HEK293 (cell line): ENCODE measurements around the gene DUSP23.
A peak's percentile ranks its signal among the peaks of the same experiment; 100 is the strongest.

ENCODE experiments used
- CTCF ChIA-PET: fragments of 350-600 bp; formaldehyde crosslinking; extraction: SDS; loops from one replicate; lab custom pipeline; 2021; ENCODE audit warnings: antibody characterized with exemption; lab: Yijun Ruan, JAX
- POLR2A ChIA-PET: fragments of 300-600 bp; formaldehyde crosslinking; extraction: SDS; loops from one replicate; lab custom pipeline; 2020; ENCODE audit warnings: antibody characterized with exemption, inconsistent platforms; lab: Yijun Ruan, JAX
- H3K27ac ChIP-seq: fragments of 200-500 bp; sonication (Bioruptor generic); 2 replicates; pipeline ENCODE4 v1.5.1; 2014; ENCODE audit warnings: low read depth, low read length, control low read depth, inconsistent platforms; ENCODE audit errors: extremely low read depth
- H3K36me3 ChIP-seq, 2 experiments: fragments of 200-500 bp in 1 of 2; sonication (Bioruptor generic) in 1 of 2; 1 replicate in 1 of 2; 2 replicates in 1 of 2; pipeline ENCODE4 v1.5.1; 2014 to 2017; ENCODE audit warnings: inconsistent platforms in 2 of 2, low read length in 2 of 2; ENCODE audit not compliant: control insufficient read depth in 2 of 2, insufficient read depth in 1 of 2
- H3K4me1 ChIP-seq: fragments of 200-500 bp; sonication (Bioruptor generic); 2 replicates; pipeline ENCODE4 v1.5.1; 2014; ENCODE audit warnings: mild to moderate bottlenecking, low read length, inconsistent platforms; ENCODE audit not compliant: control insufficient read depth, insufficient read depth
- H3K4me3 ChIP-seq: 2 replicates; pipeline ENCODE4 v1.5.1; 2011; ENCODE audit warnings: low read depth, mild to moderate bottlenecking, control low read depth, low read length, moderate library complexity
- H3K9me3 ChIP-seq: fragments of 200-500 bp; sonication (Bioruptor generic); 2 replicates; pipeline ENCODE4 v1.5.1; 2014; ENCODE audit warnings: low read depth, low read length, inconsistent platforms; ENCODE audit not compliant: control insufficient read depth, insufficient read depth
- GLI2 ChIP-seq: fragments of 450-650 bp; formaldehyde crosslinking; IDR thresholded peaks from 2 replicates; pipeline ENCODE4; 2017; ENCODE audit warnings: missing biosample characterization, missing genetic modification characterization, low read depth, borderline replicate concordance
- KLF16 ChIP-seq: fragments of 450-650 bp; formaldehyde crosslinking; IDR thresholded peaks from 2 replicates; pipeline ENCODE4 v1.5.1; 2017; ENCODE audit warnings: missing biosample characterization, missing genetic modification characterization
- KLF8 ChIP-seq: fragments of 450-650 bp; formaldehyde crosslinking; IDR thresholded peaks from 2 replicates; pipeline ENCODE4 v1.5.1; 2016; ENCODE audit warnings: missing biosample characterization, missing genetic modification characterization
- SETDB1 ChIP-seq: IDR thresholded peaks from one replicate; pipeline ENCODE4 v1.6.1; 2017; ENCODE audit warnings: mild to moderate bottlenecking, low read length, moderate library complexity, mixed read lengths; ENCODE audit not compliant: insufficient read length
- WT1 ChIP-seq: fragments of 450-650 bp; formaldehyde crosslinking; IDR thresholded peaks from 2 replicates; pipeline ENCODE4 v1.5.1; 2016; ENCODE audit warnings: missing biosample characterization, missing genetic modification characterization
- ZBTB8A ChIP-seq: fragments of 450-650 bp; formaldehyde crosslinking; IDR thresholded peaks from 2 replicates; pipeline ENCODE4 v1.5.1; 2016; ENCODE audit warnings: missing biosample characterization, missing genetic modification characterization
- ZEB2 ChIP-seq: fragments of 450-650 bp; formaldehyde crosslinking; IDR thresholded peaks from 2 replicates; pipeline ENCODE4 v1.5.1; 2016; ENCODE audit warnings: missing biosample characterization, missing genetic modification characterization
- ZFP37 ChIP-seq: fragments of 450-650 bp; formaldehyde crosslinking; IDR thresholded peaks from 2 replicates; pipeline ENCODE4 v1.5.1; 2016; ENCODE audit warnings: missing biosample characterization, missing genetic modification characterization
- ZNF121 ChIP-seq: fragments of 450-650 bp; formaldehyde crosslinking; IDR thresholded peaks from 2 replicates; pipeline ENCODE4 v1.5.1; 2016; ENCODE audit warnings: missing biosample characterization, missing genetic modification characterization
- ZNF138 ChIP-seq: fragments of 450-650 bp; formaldehyde crosslinking; IDR thresholded peaks from 2 replicates; pipeline ENCODE4 v1.5.1; 2016; ENCODE audit warnings: missing biosample characterization, missing genetic modification characterization, borderline replicate concordance
- ZNF140 ChIP-seq: fragments of 450-650 bp; formaldehyde crosslinking; IDR thresholded peaks from 2 replicates; pipeline ENCODE4 v1.5.1; 2016; ENCODE audit warnings: missing biosample characterization, missing genetic modification characterization
- ZNF292 ChIP-seq: fragments of 450-650 bp; formaldehyde crosslinking; IDR thresholded peaks from 2 replicates; pipeline ENCODE4 v1.5.1; 2016; ENCODE audit warnings: low read depth, missing biosample characterization, missing genetic modification characterization, borderline replicate concordance
- ZNF341 ChIP-seq: fragments of 450-650 bp; formaldehyde crosslinking; IDR thresholded peaks from 2 replicates; pipeline ENCODE4; 2016; ENCODE audit warnings: low read depth, missing biosample characterization, missing genetic modification characterization
- ZNF404 ChIP-seq: fragments of 450-650 bp; formaldehyde crosslinking; IDR thresholded peaks from 2 replicates; pipeline ENCODE4 v1.5.1; 2017; ENCODE audit warnings: missing biosample characterization, missing genetic modification characterization
- ZNF544 ChIP-seq: fragments of 450-650 bp; formaldehyde crosslinking; IDR thresholded peaks from 2 replicates; pipeline ENCODE4 v1.5.0; 2017; ENCODE audit warnings: missing biosample characterization, missing genetic modification characterization
- ZNF596 ChIP-seq: fragments of 450-650 bp; IDR thresholded peaks from 2 replicates; pipeline ENCODE4 v1.5.0; 2018; ENCODE audit warnings: missing biosample characterization, mild to moderate bottlenecking, missing genetic modification characterization, moderate library complexity
- ZNF654 ChIP-seq: fragments of 450-650 bp; formaldehyde crosslinking; IDR thresholded peaks from 2 replicates; pipeline ENCODE4 v1.5.1; 2016; ENCODE audit warnings: low read depth, missing biosample characterization, missing genetic modification characterization
- ZNF747 ChIP-seq: fragments of 450-650 bp; formaldehyde crosslinking; IDR thresholded peaks from 2 replicates; pipeline ENCODE4 v1.5.1; 2016; ENCODE audit warnings: missing biosample characterization, missing genetic modification characterization
- ZNF792 ChIP-seq: fragments of 450-650 bp; formaldehyde crosslinking; IDR thresholded peaks from 2 replicates; pipeline ENCODE4 v1.5.1; 2016; ENCODE audit warnings: missing biosample characterization, missing genetic modification characterization
- ZSCAN16 ChIP-seq: fragments of 450-650 bp; formaldehyde crosslinking; IDR thresholded peaks from 2 replicates; pipeline ENCODE4 v1.5.1; 2016; ENCODE audit warnings: missing biosample characterization, missing genetic modification characterization
- TF ChIP-seq, protein P1 (sequence below): fragments of 450-650 bp; formaldehyde crosslinking; IDR thresholded peaks from 2 replicates; pipeline ENCODE4 v1.5.1; 2016; ENCODE audit warnings: missing biosample characterization, missing genetic modification characterization
- TF ChIP-seq, protein P2 (sequence below): fragments of 450-650 bp; formaldehyde crosslinking; IDR thresholded peaks from 2 replicates; pipeline ENCODE4 v1.5.1; 2016; ENCODE audit warnings: missing biosample characterization, missing genetic modification characterization
- TF ChIP-seq, protein P3 (sequence below): fragments of 450-650 bp; formaldehyde crosslinking; IDR thresholded peaks from 2 replicates; pipeline ENCODE4 v1.5.1; 2016; ENCODE audit warnings: missing biosample characterization, missing genetic modification characterization
- TF ChIP-seq, protein P4 (sequence below): fragments of 450-650 bp; formaldehyde crosslinking; IDR thresholded peaks from 2 replicates; pipeline ENCODE4 v1.5.0; 2017; ENCODE audit warnings: missing biosample characterization, missing genetic modification characterization, borderline replicate concordance

The DUSP23 gene

DNA sequence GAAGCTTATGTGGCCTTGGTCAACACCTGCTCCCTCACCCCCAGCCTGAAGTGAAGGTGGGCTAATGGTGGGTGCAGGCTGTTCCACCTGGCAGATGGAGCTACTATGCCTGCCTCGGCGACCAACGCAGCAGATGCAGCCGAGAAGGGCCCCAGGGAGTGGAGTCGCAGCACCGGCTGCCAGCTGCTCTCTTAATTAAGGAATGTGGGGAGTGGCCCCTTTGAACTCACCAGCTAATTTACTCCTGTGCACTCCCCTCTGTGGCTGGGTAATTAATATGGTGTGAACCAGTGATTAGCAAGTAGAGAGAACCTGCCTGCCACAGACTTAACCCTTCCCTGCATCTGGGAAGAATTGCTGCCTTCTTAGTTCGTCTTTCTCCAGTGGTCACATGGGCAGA, 42.6 kb downstream of the DUSP23 start:
- H3K9me3 ChIP-seq: no peaks in the 10 kb centered on the region
- no peak overlapping the region for H3K4me3 ChIP-seq
- TF ChIP-seq ZBTB8A (no peak), ZNF341 (tag by site-specific recombination) (peak; percentile 13; the same call in 1 of the 2 replicates), WT1 (0 out of 2 replicates have a peak, but pooled peaks have one; percentile 49), ZEB2 (tag by site-specific recombination) (no peak)
- H3K4me1 ChIP-seq: no peaks in the 10 kb centered on the region
- no peak overlapping the region for H3K27ac ChIP-seq
- CTCF ChIA-PET: interaction anchor here (1.2 to 2.5 kb wide), 2 partner anchors 25 to 68 kb away, joined by 3 to 15 read pairs; no protein-coding TSS in a partner anchor
- H3K36me3 ChIP-seq: no peaks in the 10 kb centered on the region
- POLR2A ChIA-PET: no interaction called here

- POLR2A ChIA-PET: no interaction called here
- Histone ChIP-seq H3K4me3 (no peak overlapping the region), H3K4me1 (no peaks in the 10 kb centered on the region), H3K9me3 (no peaks in the 10 kb centered on the region), H3K27ac (no peak overlapping the region), H3K36me3 (no peaks in the 10 kb centered on the region)
- CTCF ChIA-PET: no interaction called here
- no peak for TF ChIP-seq ZNF404
- TF ChIP-seq, protein P1, sequence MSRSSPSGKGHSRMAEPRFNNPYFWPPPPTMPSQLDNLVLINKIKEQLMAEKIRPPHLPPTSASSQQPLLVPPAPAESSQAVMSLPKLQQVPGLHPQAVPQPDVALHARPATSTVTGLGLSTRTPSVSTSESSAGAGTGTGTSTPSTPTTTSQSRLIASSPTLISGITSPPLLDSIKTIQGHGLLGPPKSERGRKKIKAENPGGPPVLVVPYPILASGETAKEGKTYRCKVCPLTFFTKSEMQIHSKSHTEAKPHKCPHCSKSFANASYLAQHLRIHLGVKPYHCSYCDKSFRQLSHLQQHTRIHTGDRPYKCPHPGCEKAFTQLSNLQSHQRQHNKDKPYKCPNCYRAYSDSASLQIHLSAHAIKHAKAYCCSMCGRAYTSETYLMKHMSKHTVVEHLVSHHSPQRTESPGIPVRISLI: no peak
- TF ChIP-seq, all 188 proteins: peak for 0
Measured at GRCh38 chr1:159825564-159825963, 44.8 kb downstream of the DUSP23 start.

- Histone ChIP-seq H3K27ac (no peak within 1 kb of the TSS), H3K9me3 (no peaks in the 10 kb centered on the region), H3K4me3 (no peak within 1 kb of the TSS), H3K4me1 (no peaks in the 10 kb centered on the region), H3K36me3 (no peaks in the 10 kb centered on the region)
- no peak for TF ChIP-seq KLF8 (tag by site-specific recombination)
- TF ChIP-seq ZNF292 (tag by site-specific recombination): no peak
- TF ChIP-seq ZNF596: no peak
- no peak for TF ChIP-seq ZNF138 (tag by site-specific recombination)
- TF ChIP-seq, protein P2, sequence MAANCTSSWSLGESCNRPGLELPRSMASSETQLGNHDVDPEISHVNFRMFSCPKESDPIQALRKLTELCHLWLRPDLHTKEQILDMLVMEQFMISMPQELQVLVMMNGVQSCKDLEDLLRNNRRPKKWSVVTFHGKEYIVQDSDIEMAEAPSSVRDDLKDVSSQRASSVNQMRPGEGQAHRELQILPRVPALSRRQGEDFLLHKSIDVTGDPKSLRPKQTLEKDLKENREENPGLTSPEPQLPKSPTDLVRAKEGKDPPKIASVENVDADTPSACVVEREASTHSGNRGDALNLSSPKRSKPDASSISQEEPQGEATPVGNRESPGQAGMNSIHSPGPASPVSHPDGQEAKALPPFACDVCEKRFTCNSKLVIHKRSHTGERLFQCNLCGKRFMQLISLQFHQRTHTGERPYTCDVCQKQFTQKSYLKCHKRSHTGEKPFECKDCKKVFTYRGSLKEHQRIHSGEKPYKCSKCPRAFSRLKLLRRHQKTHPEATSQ (tag by site-specific recombination): no peak
- TF ChIP-seq KLF16: no peak
- TF ChIP-seq ZNF121 (tag by site-specific recombination): no peak
- no peak for TF ChIP-seq GLI2
- no peak for TF ChIP-seq ZNF544 (tag by site-specific recombination)
- TF ChIP-seq SETDB1: no peak
- ChIA-PET CTCF (interaction anchor here (1.0 kb wide), 1 partner anchor 27 kb away, joined by 4 read pairs; no protein-coding TSS in a partner anchor), POLR2A (no interaction called here)
Measured at GRCh38 chr1:159826441-159827101, 45.8 kb downstream of the DUSP23 start, which contains the start of gene SLAMF8. SLAMF8 (plus strand) TSS chr1:159826873; CDS start chr1:159826899, 26 bp downstream.

GRCh38 chr1:159827102-159827490, 46.3 kb downstream of the DUSP23 start:
- CTCF ChIA-PET: interaction anchor here (1.0 kb wide), 1 partner anchor 28 kb away, joined by 4 read pairs; no protein-coding TSS in a partner anchor
- H3K27ac ChIP-seq: no peak overlapping the region
- POLR2A ChIA-PET: no interaction called here
- no peaks in the 10 kb centered on the region for H3K36me3 ChIP-seq
- no peak overlapping the region for H3K4me3 ChIP-seq
- no peaks in the 10 kb centered on the region for H3K4me1 ChIP-seq
- no peaks in the 10 kb centered on the region for H3K9me3 ChIP-seq
- TF ChIP-seq WT1 (no peak), ZNF138 (tag by site-specific recombination) (no peak), ZSCAN16 (tag by site-specific recombination) (no peak), ZNF747 (tag by site-specific recombination) (no peak), ZNF654 (tag by site-specific recombination) (no peak), ZNF792 (no peak), ZFP37 (tag by site-specific recombination) (no peak), ZNF140 (tag by site-specific recombination) (no peak)
- TF ChIP-seq, protein P3, sequence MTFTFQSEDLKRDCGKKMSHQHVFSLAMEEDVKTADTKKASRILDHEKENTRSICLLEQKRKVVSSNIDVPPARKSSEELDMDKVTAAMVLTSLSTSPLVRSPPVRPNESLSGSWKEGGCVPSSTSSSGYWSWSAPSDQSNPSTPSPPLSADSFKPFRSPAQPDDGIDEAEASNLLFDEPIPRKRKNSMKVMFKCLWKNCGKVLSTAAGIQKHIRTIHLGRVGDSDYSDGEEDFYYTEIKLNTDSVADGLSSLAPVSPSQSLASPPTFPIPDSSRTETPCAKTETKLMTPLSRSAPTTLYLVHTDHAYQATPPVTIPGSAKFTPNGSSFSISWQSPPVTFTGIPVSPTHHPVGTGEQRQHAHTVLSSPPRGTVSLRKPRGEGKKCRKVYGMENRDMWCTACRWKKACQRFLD (tag by site-specific recombination): no peak
- TF ChIP-seq, protein P4, sequence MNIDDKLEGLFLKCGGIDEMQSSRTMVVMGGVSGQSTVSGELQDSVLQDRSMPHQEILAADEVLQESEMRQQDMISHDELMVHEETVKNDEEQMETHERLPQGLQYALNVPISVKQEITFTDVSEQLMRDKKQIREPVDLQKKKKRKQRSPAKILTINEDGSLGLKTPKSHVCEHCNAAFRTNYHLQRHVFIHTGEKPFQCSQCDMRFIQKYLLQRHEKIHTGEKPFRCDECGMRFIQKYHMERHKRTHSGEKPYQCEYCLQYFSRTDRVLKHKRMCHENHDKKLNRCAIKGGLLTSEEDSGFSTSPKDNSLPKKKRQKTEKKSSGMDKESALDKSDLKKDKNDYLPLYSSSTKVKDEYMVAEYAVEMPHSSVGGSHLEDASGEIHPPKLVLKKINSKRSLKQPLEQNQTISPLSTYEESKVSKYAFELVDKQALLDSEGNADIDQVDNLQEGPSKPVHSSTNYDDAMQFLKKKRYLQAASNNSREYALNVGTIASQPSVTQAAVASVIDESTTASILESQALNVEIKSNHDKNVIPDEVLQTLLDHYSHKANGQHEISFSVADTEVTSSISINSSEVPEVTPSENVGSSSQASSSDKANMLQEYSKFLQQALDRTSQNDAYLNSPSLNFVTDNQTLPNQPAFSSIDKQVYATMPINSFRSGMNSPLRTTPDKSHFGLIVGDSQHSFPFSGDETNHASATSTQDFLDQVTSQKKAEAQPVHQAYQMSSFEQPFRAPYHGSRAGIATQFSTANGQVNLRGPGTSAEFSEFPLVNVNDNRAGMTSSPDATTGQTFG (tag by site-specific recombination): no peak
